NB4 (cell line): ENCODE measurements around the gene U2AF2.

Experiments used
- DNase-seq: peaks from one replicate; pipeline ENCODE4 v3.0.0; 2010; ENCODE audit warnings: low read depth
- H3K4me3 ChIP-seq: one replicate; pipeline ENCODE4 v1.5.1; 2011; ENCODE audit warnings: mild to moderate bottlenecking, low read depth, low read length, moderate library complexity
- MYC ChIP-seq: IDR thresholded peaks from 2 replicates; pipeline ENCODE4 v1.6.1; 2011; ENCODE audit warnings: low read depth, low read length
- POLR2A ChIP-seq: IDR thresholded peaks from 2 replicates; pipeline ENCODE4 v1.6.1; 2011; ENCODE audit warnings: mild to moderate bottlenecking; ENCODE audit not compliant: insufficient read length; ENCODE audit errors: extremely low read depth
- TF ChIP-seq, protein P1 (sequence below): IDR thresholded peaks from one replicate; pipeline ENCODE4 v1.5.1; 2012; ENCODE audit warnings: low read depth, low read length
- TF ChIP-seq, protein P2 (sequence below): IDR thresholded peaks from 2 replicates; pipeline ENCODE4 v1.6.1; 2011; ENCODE audit warnings: low read depth, low read length

Gene U2AF2

DNA sequence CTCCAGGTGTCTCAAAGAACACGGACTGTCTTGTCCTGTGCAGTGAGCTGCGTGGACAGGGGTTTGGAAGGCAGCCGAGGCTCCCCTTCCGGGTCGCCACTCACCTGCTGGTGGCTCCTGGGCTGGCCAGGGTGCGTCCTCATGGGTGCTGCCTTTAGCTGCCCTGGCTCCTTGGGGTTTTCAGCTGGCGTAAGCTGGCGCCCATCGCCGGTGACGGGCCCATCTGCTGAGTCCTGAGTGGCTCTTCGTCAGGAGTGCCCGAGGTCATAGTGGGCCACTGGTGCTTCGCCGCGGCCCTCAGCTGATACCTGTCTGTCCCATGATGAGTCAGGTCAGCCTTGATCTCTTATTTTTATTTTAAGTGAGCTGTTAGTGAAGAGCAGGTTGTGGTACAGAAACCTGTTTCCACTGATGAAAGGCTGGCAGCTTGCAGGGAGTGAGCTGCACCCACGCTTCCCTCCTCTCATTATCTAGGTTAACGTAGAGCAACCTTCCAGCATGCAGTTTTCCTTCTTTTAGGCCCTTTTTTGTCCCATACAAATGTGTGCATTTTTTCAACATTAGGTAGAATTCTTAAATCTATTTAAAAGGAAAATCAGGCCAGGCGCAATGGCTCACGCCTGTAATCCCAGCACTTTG lies 38.6 kb downstream of the U2AF2 start:
- TF ChIP-seq MYC = no peak
- TF ChIP-seq, protein P1, sequence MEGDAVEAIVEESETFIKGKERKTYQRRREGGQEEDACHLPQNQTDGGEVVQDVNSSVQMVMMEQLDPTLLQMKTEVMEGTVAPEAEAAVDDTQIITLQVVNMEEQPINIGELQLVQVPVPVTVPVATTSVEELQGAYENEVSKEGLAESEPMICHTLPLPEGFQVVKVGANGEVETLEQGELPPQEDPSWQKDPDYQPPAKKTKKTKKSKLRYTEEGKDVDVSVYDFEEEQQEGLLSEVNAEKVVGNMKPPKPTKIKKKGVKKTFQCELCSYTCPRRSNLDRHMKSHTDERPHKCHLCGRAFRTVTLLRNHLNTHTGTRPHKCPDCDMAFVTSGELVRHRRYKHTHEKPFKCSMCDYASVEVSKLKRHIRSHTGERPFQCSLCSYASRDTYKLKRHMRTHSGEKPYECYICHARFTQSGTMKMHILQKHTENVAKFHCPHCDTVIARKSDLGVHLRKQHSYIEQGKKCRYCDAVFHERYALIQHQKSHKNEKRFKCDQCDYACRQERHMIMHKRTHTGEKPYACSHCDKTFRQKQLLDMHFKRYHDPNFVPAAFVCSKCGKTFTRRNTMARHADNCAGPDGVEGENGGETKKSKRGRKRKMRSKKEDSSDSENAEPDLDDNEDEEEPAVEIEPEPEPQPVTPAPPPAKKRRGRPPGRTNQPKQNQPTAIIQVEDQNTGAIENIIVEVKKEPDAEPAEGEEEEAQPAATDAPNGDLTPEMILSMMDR = no peak
- TF ChIP-seq, protein P2, sequence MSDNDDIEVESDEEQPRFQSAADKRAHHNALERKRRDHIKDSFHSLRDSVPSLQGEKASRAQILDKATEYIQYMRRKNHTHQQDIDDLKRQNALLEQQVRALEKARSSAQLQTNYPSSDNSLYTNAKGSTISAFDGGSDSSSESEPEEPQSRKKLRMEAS = no peak
- no peak for TF ChIP-seq POLR2A
- no peak overlapping the region for H3K4me3 ChIP-seq
- no peak for DNase-seq

DNA sequence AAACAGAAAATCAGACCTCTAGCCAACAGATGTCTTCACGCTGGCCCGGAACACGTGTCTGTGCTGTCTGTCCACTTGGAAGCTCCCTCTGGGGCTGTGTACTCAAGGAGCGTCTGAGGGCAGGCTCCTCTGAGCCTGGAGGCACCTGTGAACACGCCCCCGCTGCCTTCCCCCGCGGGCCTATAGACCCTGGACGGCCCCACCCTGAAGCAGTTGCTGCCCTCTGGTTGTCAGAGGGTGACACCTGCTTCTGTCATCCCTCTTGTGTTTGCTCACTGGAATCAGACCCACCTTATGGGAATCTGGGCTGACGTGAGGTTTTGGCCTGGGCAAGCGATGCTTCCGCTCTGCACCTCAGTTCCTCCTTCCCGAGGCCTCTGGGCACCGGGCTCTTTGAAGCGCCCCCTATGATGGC lies 39.4 kb downstream of the U2AF2 start:
- DNase-seq = no peak

DNA sequence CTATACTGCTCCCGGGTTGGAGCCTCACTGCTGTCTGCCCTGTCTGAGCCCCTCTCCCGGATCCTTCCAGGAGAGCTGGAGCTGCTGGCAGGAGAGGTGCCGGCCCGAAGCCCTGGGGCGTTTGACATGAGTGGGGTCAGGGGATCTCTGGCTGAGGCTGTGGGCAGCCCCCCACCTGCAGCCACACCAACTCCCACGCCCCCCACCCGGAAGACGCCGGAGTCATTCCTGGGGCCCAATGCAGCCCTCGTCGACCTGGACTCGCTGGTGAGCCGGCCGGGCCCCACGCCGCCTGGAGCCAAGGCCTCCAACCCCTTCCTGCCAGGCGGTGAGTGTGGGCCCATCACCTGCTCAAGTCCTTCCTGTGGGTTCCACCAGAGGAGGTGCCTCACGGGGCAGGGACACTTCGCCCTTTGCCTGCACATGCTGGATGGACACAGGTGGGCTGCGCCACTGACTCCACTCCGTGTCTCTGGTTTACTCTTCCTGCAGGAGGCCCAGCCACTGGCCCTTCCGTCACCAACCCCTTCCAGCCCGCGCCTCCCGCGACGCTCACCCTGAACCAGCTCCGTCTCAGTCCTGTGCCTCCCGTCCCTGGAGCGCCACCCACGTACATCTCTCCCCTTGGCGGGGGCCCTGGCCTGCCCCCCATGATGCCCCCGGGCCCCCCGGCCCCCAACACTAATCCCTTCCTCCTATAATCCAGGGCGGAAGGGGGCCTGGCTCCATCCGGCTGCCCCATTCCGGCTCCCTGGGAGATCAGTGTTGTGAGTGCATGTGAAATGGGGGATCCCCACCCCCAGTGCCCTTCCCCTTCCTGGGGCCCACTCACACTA lies 40.0 kb downstream of the U2AF2 start:
- TF ChIP-seq, protein P2 = no peak
- TF ChIP-seq MYC (no peak), POLR2A (no peak)
- TF ChIP-seq, protein P1 = no peak
- no peak overlapping the region for H3K4me3 ChIP-seq
- no peak for DNase-seq

More for the DNA sequence above, 39.4 kb downstream of the U2AF2 start:
- TF ChIP-seq MYC (no peak), POLR2A (no peak)
- TF ChIP-seq, protein P2 = no peak
- TF ChIP-seq, protein P1 = no peak
- no peak overlapping the region for H3K4me3 ChIP-seq

DNA sequence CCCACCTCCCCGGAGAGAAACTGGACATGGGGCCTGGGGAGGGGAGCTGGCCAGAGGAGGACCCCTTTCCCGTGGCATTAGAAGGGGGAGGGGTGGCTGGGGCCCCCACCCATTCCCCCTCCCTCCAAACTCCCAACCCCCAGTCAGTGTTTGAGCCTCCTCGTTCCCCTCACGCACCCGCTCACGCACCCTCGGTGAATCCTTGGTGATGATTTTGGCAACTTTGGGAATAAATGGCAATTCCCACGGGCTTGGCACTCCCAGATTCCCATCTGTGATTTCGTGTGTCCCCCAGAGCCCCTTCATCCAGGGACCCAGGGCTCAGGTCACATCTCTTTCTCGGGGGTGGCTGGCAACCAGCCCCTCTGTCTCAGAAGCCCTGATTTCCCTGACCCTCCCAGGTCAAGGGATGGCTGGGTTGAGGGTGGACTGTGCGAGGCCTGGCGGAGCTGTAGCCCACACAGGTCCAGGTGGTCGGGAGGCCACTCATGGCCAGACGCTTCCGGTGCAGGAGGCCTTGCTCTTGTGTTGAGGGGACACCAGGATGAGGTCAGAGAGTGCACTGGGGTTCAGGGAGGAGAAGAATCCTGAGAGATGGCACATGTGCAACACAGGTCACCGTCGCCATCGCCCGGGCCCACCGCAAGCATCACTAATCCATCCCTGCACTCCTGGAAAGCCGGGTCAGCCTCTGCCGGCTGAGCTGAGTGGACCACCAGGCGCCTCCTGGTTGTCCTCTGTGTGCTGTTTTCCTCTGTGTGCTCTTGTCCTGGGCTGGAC lies 40.9 kb downstream of the U2AF2 start:
- H3K4me3 ChIP-seq = no peak overlapping the region
- no peak for DNase-seq
- TF ChIP-seq, protein P2 = no peak
- TF ChIP-seq POLR2A (no peak), MYC (no peak)
- TF ChIP-seq, protein P1 = no peak

DNA sequence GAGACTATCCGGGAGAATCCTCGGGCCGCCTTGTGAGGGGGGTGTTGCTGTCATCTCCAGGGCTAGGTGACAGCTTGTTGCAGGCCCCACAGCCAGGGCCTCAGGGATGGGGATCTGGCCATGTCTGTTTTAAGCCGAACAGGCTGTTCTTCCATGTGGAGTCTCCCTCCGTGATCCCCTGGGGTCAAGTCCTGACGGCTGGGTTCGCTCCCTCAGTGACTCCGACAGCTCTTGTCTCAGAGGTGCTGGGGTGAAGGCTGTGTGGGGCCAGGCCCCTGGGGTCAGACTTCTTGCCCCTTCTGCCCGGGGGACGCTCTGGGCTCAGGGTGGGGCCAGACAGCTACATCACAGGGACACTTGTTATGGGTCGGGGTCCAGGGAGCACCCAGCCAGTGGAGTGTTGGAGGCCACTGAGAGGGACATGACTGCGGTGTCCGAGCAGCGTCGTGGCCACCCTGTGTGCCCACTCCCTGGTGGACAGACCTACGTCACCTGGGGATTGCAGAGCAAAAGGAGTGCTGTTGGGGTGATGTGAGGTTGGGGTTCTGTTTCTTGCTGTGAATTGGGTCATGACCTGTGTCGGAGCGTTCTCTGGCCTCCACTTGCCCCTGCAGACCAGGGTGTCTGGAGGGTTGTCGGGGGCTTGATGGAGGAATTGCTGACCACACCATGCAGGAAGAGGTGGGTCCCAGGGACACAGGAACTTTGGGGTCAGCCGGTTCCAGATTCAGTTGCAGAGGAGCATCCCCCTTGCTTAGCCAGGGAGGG lies 41.6 kb downstream of the U2AF2 start:
- DNase-seq = no peak
- TF ChIP-seq POLR2A (no peak), MYC (no peak)
- TF ChIP-seq, protein P2 = no peak
- TF ChIP-seq, protein P1 = no peak
- no peak overlapping the region for H3K4me3 ChIP-seq
